Measurements from ENCODE around the gene SLC35E1. TPM values are rescaled to one million over a fixed set of nuclear protein-coding genes. Genes with fewer than 3 reads are reported as not detected.

The SLC35E1 gene
- total RNA-seq, 1 experiment from 2014 or later: 61.0 TPM

DNA sequence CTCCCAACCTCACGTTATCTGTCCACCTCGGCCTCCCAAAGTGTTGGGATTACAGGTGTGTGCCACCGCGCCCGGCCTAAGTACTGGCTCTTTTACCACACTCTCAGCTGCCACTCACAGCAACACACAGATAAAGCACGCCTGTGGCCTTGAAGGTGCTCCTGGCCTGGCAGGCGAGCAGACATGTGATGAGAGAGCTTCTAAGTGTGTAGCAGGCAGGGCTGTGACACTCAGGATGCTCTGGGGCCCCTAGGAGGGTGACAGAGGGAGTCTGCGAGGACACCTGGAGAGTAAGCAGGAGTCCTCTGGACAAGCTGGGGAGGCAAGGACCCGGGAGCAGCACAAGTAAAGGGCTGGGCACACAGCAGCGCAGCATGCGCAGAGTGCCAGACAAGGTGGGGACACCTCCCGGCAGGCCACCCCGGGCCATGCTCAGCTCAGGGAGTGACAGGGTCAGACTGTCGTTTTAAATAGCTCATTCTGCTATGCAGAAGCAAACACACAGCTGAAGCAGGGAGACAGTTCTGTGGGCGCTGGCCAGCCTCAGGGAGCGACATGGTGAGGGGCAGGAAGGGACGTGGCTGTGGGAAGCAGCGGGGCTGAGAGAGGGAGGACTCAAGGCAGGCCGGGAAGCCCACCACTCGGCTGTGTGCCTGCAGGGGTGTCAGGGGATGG is 29.3 kb upstream of the SLC35E1 start:
- CTCF ChIA-PET: interaction anchor here (0.7 kb wide), 1 partner anchor 12 kb away, joined by 3 read pairs; no protein-coding TSS in a partner anchor

GRCh38 chr19:16600824-16601223 is 28.6 kb upstream of the SLC35E1 start:
- no TSS peak for BruUV-seq (replicated peaks)
- no peak overlapping the region for H2AFZ ChIP-seq
- H3F3A ChIP-seq (ENCODE audit: insufficient read depth, low read depth): 0 out of 2 replicates have a peak, but pooled peaks cover 5% of the 10 kb centered on the region
- no peaks in the 10 kb centered on the region for H3K36me3 ChIP-seq (ENCODE audit: low read depth)
- no peak for TF ChIP-seq EZH2 (IDR thresholded peaks at IDR 0.05; ENCODE audit: low read depth)
- TF ChIP-seq CTCF (conservative IDR thresholded peaks at IDR 0.05): no peak
- DNase-seq: no peak
- H4K20me1 ChIP-seq (ENCODE audit: insufficient read depth): peaks cover 98% of the 10 kb centered on the region
- no peaks in the 10 kb centered on the region for H3K9me2 ChIP-seq (ENCODE audit: insufficient read depth)
- ChIA-PET CTCF (interaction anchor here (0.7 kb wide), 1 partner anchor 13 kb away, joined by 3 read pairs; no protein-coding TSS in a partner anchor), POLR2A (ENCODE audit: unreplicated experiment) (interaction anchor here (0.9 kb wide), 1 partner anchor 16 kb away, joined by 4 read pairs; no protein-coding TSS in a partner anchor)
- H3K4me1 ChIP-seq (replicated peaks; ENCODE audit: insufficient read depth): no peaks in the 10 kb centered on the region
- intact Hi-C loops (cut with micrococcal nuclease; ENCODE audit: unreplicated experiment): no loop called here
- H3K27me3 ChIP-seq (ENCODE audit: insufficient read depth, low read depth): no peaks in the 10 kb centered on the region
- H3K27ac ChIP-seq: no peak overlapping the region
- no peak overlapping the region for H3K4me3 ChIP-seq
- no peak overlapping the region for H3K4me2 ChIP-seq
- H3K79me2 ChIP-seq (ENCODE audit: low read depth): peaks cover 98% of the 10 kb centered on the region
- H3K9me3 ChIP-seq (ENCODE audit: insufficient read depth, low read depth): no peaks in the 10 kb centered on the region

More for the DNA sequence above, 29.3 kb upstream of the SLC35E1 start:
- TF ChIP-seq EZH2 (IDR thresholded peaks at IDR 0.05; ENCODE audit: low read depth) (no peak), CTCF (conservative IDR thresholded peaks at IDR 0.05) (no peak)
- BruUV-seq (replicated peaks): no TSS peak
- no peaks in the 10 kb centered on the region for H3K9me3 ChIP-seq (ENCODE audit: insufficient read depth, low read depth)
- intact Hi-C loops (cut with micrococcal nuclease; ENCODE audit: unreplicated experiment): no loop called here
- H4K20me1 ChIP-seq (ENCODE audit: insufficient read depth): peaks cover 96% of the 10 kb centered on the region
- H3K4me1 ChIP-seq (replicated peaks; ENCODE audit: insufficient read depth): no peaks in the 10 kb centered on the region
- no peak overlapping the region for H2AFZ ChIP-seq
- no peaks in the 10 kb centered on the region for H3K36me3 ChIP-seq (ENCODE audit: low read depth)
- 0 out of 2 replicates have a peak, but pooled peaks cover 5% of the 10 kb centered on the region for H3F3A ChIP-seq (ENCODE audit: insufficient read depth, low read depth)
- DNase-seq: no peak
- H3K79me2 ChIP-seq (ENCODE audit: low read depth): peaks cover 98% of the 10 kb centered on the region
- H3K27ac ChIP-seq: no peak overlapping the region
- H3K4me3 ChIP-seq: no peak overlapping the region
- no peaks in the 10 kb centered on the region for H3K9me2 ChIP-seq (ENCODE audit: insufficient read depth)
- POLR2A ChIA-PET (ENCODE audit: unreplicated experiment): interaction anchor here (0.9 kb wide), 1 partner anchor 17 kb away, joined by 4 read pairs; no protein-coding TSS in a partner anchor
- H3K27me3 ChIP-seq (ENCODE audit: insufficient read depth, low read depth): no peaks in the 10 kb centered on the region
- H3K4me2 ChIP-seq: no peak overlapping the region

- intact Hi-C loops (cut with micrococcal nuclease; ENCODE audit: unreplicated experiment): no loop called here
- peaks cover 98% of the 10 kb centered on the region for H3K79me2 ChIP-seq (ENCODE audit: low read depth)
- DNase-seq: no peak
- TF ChIP-seq CTCF (conservative IDR thresholded peaks at IDR 0.05) (no peak), EZH2 (IDR thresholded peaks at IDR 0.05; ENCODE audit: low read depth) (no peak)
- peaks cover 98% of the 10 kb centered on the region for H4K20me1 ChIP-seq (ENCODE audit: insufficient read depth)
- H3K9me2 ChIP-seq (ENCODE audit: insufficient read depth): no peaks in the 10 kb centered on the region
- H3K27me3 ChIP-seq (ENCODE audit: insufficient read depth, low read depth): no peaks in the 10 kb centered on the region
- BruUV-seq (replicated peaks): no TSS peak
- H2AFZ ChIP-seq: no peak overlapping the region
- H3K9me3 ChIP-seq (ENCODE audit: insufficient read depth, low read depth): no peaks in the 10 kb centered on the region
- H3K4me1 ChIP-seq (replicated peaks; ENCODE audit: insufficient read depth): no peaks in the 10 kb centered on the region
- no peak overlapping the region for H3K4me2 ChIP-seq
- H3K36me3 ChIP-seq (ENCODE audit: low read depth): no peaks in the 10 kb centered on the region
- no peak overlapping the region for H3K27ac ChIP-seq
- CTCF ChIA-PET: no interaction called here
- H3K4me3 ChIP-seq: no peak overlapping the region
- POLR2A ChIA-PET (ENCODE audit: unreplicated experiment): no interaction called here
- H3F3A ChIP-seq (ENCODE audit: insufficient read depth, low read depth): 0 out of 2 replicates have a peak, but pooled peaks cover 5% of the 10 kb centered on the region
These were observed 27.6 kb upstream of the SLC35E1 start for GRCh38 chr19:16599655-16600346.
